C4-2B (cell line): ENCODE data around the gene PTPRU.

Experiments used
- H3K27ac ChIP-seq: fragments of 450-650 bp; 2 replicates; pipeline ENCODE4 v1.5.1; 2017
- ZFX ChIP-seq: fragments of 450-650 bp; IDR thresholded peaks from 2 replicates; pipeline ENCODE4 v1.6.1; 2017
- TF ChIP-seq, protein P1 (sequence below): fragments of 450-650 bp; conservative IDR thresholded peaks from 2 replicates; pipeline ENCODE4 v1.5.1; 2017; ENCODE audit warnings: mild to moderate bottlenecking

PTPRU gene

DNA sequence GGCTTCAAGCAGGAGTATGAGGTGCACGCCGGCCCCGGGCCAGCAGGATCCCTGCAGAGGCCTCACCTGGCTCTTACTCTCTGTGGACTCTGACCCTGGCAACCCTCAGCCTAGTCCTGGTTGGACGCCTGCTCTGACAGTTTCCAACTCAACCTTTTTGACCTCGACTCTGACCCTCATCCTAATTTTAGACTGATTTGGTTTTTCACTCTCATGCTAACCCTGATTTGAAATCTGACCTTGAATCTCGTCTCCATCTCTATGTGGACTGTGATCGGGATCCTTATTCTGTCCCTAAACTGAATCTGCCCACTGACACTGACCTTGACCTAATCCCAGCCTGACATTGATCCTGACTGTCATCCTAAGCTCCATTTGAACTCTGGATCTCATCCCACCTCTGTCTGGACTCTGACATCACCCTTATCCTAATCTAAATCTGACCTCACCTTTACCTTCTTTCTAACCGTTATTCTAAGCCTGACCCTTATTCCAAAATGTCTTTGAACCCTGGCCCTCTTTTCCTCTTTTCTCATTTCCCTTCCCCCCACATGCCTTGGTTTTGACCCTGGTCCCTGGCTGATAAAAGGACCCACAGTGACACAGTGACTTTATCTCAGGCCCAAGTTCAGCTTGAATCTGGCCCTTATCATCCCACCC is 67.8 kb downstream of the PTPRU start:
- H3K27ac ChIP-seq, result no peak overlapping the region
- TF ChIP-seq ZFX, result no peak
- TF ChIP-seq, protein P1, sequence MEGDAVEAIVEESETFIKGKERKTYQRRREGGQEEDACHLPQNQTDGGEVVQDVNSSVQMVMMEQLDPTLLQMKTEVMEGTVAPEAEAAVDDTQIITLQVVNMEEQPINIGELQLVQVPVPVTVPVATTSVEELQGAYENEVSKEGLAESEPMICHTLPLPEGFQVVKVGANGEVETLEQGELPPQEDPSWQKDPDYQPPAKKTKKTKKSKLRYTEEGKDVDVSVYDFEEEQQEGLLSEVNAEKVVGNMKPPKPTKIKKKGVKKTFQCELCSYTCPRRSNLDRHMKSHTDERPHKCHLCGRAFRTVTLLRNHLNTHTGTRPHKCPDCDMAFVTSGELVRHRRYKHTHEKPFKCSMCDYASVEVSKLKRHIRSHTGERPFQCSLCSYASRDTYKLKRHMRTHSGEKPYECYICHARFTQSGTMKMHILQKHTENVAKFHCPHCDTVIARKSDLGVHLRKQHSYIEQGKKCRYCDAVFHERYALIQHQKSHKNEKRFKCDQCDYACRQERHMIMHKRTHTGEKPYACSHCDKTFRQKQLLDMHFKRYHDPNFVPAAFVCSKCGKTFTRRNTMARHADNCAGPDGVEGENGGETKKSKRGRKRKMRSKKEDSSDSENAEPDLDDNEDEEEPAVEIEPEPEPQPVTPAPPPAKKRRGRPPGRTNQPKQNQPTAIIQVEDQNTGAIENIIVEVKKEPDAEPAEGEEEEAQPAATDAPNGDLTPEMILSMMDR, result no peak

DNA sequence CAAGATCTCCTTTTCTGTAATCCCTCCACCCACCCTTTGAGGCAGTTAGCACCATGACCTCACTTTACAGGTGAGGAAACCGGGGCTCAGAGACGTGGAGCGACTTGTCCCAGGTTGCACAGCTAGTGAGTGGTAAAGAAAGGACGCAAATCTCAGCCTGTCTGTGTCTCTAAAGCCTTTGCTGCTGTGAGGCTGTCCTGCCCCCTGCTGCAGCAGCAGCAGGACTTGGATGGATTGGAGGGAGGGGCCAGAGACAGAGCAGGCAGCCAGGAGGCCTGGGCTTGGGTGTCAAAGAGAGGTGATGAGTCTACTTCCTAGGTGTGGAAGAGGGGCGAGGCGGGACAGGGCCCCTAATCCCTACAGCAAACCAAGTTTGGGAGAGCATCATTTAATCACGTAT is 69.6 kb downstream of the PTPRU start:
- H3K27ac ChIP-seq, result no peak overlapping the region
- TF ChIP-seq, protein P1, result no peak
- TF ChIP-seq ZFX, result no peak

DNA sequence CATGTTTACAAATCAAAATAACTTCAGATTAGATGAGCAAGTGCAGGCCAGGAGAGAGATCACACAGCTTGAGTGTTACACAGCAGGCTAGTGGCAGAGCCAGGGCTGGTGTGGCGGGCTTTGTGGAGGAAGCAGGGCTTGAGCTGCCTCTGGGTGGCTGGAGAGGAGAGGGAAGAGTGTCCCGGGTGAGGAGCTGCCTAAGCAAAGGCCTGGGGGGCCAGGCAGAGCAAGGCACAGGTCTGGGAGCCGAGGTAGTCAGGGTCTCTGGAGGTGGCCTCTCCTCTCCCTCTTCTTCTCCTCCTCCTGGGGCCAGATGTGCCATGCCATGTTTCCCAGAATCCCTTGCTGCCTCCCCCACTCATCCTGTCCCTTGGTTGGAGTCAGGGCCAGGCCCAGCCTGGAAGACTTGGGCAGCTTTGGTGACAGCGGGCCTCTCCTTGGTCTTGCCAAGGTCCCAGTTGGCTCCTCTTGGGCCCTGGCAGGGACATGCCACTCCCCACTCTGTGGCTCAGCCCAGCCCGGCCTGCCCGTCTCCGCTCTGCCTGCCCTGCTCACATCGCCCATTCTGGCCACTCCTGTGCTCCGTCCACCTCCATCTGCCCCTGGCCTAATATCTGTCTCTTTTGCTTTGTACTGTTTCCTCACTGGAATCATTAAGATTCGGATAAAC is 70.3 kb downstream of the PTPRU start:
- no peak overlapping the region for H3K27ac ChIP-seq
- TF ChIP-seq, protein P1, result no peak
- TF ChIP-seq ZFX, result no peak

DNA sequence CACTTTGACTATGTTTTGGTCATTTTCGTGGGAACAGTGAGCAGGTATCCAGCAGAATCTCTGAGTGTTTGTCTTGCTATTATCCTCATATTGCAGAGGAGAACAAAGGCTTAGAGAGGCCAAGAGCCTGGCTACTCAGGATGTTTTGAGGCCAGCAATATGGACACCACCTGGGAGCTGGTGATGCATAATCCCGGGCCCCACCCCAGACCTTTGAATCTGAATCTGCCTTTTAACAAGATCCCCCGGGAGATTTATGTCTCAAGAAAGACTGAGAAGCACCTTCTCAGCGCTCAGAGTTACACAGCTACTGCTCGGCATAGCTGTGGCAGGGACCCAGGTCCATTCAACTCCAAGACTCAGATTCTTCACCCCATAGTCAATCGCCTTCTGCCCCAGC is 72.8 kb downstream of the PTPRU start:
- H3K27ac ChIP-seq, result no peak overlapping the region
- TF ChIP-seq ZFX, result no peak
- TF ChIP-seq, protein P1, result no peak

DNA sequence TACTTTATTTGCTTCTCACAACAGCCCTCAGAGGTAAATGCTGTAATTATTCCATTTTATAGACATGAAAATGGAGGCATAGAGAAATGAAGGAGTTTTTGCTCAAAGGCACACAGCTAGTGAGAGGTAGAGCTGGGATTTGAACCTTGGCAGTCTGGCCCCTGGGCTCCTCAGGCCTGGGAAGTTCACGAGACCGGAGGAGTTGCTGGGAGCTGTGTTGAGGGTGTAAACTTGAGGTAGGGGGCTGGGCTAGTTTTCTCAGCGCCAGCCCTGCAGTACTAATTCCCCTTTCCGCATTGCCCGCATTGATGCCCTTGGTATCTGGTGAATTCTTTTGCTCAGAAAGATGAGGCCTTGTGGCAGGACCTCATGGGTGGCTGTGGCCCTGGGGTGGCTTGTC is 73.3 kb downstream of the PTPRU start:
- no peak overlapping the region for H3K27ac ChIP-seq
- TF ChIP-seq, protein P1, result no peak
- TF ChIP-seq ZFX, result no peak

DNA sequence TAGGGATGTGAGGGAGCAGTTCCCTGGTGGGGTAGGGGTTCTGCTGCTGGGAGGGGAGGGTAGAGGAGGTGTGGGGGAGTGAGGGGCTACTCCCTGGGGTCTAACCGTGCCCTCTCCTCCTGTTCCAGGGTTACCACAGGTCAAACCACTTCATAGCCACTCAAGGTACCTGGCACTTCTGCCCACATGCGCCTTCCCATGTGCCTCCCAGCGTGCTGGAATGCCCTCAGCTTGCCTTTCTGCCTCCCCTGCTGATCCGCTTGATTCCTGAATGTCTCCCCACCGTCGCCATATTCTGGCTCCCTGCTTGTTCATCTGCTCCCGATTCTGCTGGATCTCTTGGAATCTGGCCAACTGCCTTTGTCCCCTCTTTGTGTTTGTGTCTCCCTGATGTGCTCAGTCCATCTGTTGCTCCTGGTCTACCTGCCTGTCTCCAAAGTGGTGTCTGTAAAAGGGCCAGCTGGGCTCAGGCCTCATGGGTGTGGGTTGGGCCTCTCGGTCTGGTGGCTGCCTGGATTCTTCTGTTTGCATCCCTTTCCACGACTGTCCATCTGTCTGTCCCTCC is 74.4 kb downstream of the PTPRU start:
- H3K27ac ChIP-seq, result no peak overlapping the region
- no peak for TF ChIP-seq ZFX
- TF ChIP-seq, protein P1, result no peak

DNA sequence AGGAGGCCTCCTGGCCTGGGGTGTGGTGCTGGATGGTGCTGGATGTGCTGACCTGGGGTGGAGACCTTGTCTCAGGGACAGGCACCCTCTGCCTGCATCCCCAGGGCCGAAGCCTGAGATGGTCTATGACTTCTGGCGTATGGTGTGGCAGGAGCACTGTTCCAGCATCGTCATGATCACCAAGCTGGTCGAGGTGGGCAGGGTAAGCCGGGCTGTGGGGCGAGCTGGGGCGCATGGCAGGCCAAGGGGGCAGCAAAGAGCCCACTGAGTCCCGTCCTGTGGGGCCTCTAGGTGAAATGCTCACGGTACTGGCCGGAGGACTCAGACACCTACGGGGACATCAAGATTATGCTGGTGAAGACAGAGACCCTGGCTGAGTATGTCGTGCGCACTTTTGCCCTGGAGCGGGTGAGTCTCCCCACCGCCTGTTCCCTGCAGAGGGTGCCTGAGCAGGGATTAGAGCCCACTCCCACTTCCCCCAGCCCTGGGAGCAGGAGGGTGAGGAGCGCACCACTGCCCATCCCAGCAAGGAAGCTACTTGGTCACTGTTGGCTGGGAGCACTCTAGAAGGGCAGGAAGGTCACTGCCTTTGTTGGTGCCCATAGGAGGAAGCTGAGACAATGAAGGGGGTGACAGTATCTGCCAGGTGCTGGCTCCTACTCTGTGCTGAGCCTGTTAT is 75.2 kb downstream of the PTPRU start:
- TF ChIP-seq, protein P1, result no peak
- TF ChIP-seq ZFX, result no peak
- no peak overlapping the region for H3K27ac ChIP-seq
